Measurements from ENCODE around the gene KCNH5. TPM values are rescaled to one million over a fixed set of nuclear protein-coding genes. Genes with fewer than 3 reads are reported as not detected.

KCNH5 gene
- total and polyA plus RNA-seq, 2 donors (not counting 1 experiment from before 2014, with no cell fraction given), result 0.03 to 0.83 TPM

DNA sequence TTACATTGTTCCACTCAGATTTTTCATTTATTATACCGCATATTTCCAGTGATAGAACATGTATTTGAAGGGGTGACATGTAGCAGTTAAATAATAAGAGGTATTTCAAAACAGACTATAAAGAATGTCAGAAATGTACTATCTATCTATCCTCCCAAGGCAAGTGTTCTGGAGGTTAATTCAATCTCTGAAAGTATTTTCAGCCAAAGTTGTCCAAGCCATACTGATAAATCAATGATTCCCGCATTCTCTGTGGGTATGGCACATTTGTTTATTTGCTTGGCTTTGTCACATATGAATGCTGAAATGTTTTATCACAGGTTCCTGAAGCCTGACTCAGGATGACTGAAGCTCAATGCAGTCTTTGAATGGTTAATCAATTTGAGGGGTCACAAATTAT lies 35.8 kb downstream of the KCNH5 start:
- H3K27me3 ChIP-seq (ENCODE audit: control insufficient read depth, insufficient read depth, low read length), result no peaks in the 10 kb centered on the region
- no peak overlapping the region for H3K9ac ChIP-seq (ENCODE audit: insufficient read depth, low read length)
- H2AFZ ChIP-seq (ENCODE audit: low read length), result no peak overlapping the region
- no peak overlapping the region for H3K4me2 ChIP-seq (ENCODE audit: extremely low read depth, insufficient read depth, low read length)
- no peak for TF ChIP-seq EZH2 (IDR thresholded peaks at IDR 0.05; ENCODE audit: low read length, missing control alignments)
- TF ChIP-seq, protein P1, sequence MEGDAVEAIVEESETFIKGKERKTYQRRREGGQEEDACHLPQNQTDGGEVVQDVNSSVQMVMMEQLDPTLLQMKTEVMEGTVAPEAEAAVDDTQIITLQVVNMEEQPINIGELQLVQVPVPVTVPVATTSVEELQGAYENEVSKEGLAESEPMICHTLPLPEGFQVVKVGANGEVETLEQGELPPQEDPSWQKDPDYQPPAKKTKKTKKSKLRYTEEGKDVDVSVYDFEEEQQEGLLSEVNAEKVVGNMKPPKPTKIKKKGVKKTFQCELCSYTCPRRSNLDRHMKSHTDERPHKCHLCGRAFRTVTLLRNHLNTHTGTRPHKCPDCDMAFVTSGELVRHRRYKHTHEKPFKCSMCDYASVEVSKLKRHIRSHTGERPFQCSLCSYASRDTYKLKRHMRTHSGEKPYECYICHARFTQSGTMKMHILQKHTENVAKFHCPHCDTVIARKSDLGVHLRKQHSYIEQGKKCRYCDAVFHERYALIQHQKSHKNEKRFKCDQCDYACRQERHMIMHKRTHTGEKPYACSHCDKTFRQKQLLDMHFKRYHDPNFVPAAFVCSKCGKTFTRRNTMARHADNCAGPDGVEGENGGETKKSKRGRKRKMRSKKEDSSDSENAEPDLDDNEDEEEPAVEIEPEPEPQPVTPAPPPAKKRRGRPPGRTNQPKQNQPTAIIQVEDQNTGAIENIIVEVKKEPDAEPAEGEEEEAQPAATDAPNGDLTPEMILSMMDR (conservative IDR thresholded peaks at IDR 0.05 in 1 of 2, IDR thresholded peaks at IDR 0.05 in 1 of 2; ENCODE audit: low read depth in 1 of 2, low read length in 2 of 2), result no peak
- no peaks in the 10 kb centered on the region for H3K4me1 ChIP-seq (ENCODE audit: control insufficient read depth, extremely low read depth, insufficient read depth, low read length)
- H3K9me3 ChIP-seq (ENCODE audit: control insufficient read depth, insufficient read depth, low read depth, low read length), result no peaks in the 10 kb centered on the region
- H3K36me3 ChIP-seq (ENCODE audit: control insufficient read depth, insufficient read depth, low read length), result no peaks in the 10 kb centered on the region
- no peak for DNase-seq (ENCODE audit: low read depth in 2 of 2)
- H3K4me3 ChIP-seq (replicated peaks in 1 of 4; ENCODE audit: control extremely low read depth in 1 of 4, insufficient read depth in 1 of 4, low read depth in 3 of 4, low read length in 4 of 4), result no peak overlapping the region
- H4K20me1 ChIP-seq (ENCODE audit: control insufficient read depth, extremely low read depth, insufficient read depth, low read length), result no peaks in the 10 kb centered on the region
- no peaks in the 10 kb centered on the region for H3K79me2 ChIP-seq (ENCODE audit: control insufficient read depth, insufficient read depth, low read length)
- no peak overlapping the region for H3K27ac ChIP-seq (ENCODE audit: insufficient read depth, low read length)

DNA sequence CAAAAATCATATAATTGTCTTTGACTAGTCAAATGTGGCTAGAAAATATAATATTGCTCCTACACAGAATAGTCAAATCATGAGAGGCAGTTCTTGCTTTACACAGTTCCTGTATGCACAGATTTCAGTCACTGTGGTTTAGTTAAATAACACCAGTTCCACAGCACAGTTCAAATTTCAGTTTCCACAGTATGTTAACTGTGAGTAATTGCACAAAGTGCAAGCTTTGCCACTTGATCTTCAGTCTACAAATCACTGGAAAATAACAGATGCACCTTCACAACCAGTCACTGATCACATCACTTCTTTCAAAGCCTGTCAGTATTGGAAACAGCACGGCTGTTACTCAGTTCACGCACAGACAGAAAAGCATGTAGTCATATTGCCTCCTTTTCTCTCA lies 38.7 kb downstream of the KCNH5 start:
- H3K4me2 ChIP-seq (ENCODE audit: extremely low read depth, insufficient read depth, low read length), result no peak overlapping the region
- H3K4me3 ChIP-seq (replicated peaks in 1 of 4; ENCODE audit: control extremely low read depth in 1 of 4, insufficient read depth in 1 of 4, low read depth in 3 of 4, low read length in 4 of 4), result no peak overlapping the region
- H3K27me3 ChIP-seq (ENCODE audit: control insufficient read depth, insufficient read depth, low read length), result no peaks in the 10 kb centered on the region
- no peaks in the 10 kb centered on the region for H3K9me3 ChIP-seq (ENCODE audit: control insufficient read depth, insufficient read depth, low read depth, low read length)
- no peak overlapping the region for H3K27ac ChIP-seq (ENCODE audit: insufficient read depth, low read length)
- no peaks in the 10 kb centered on the region for H3K4me1 ChIP-seq (ENCODE audit: control insufficient read depth, extremely low read depth, insufficient read depth, low read length)
- no peak overlapping the region for H3K9ac ChIP-seq (ENCODE audit: insufficient read depth, low read length)
- no peaks in the 10 kb centered on the region for H4K20me1 ChIP-seq (ENCODE audit: control insufficient read depth, extremely low read depth, insufficient read depth, low read length)
- TF ChIP-seq, protein P1 (conservative IDR thresholded peaks at IDR 0.05 in 1 of 2, IDR thresholded peaks at IDR 0.05 in 1 of 2; ENCODE audit: low read depth in 1 of 2, low read length in 2 of 2), result no peak
- TF ChIP-seq EZH2 (IDR thresholded peaks at IDR 0.05; ENCODE audit: low read length, missing control alignments), result no peak
- no peaks in the 10 kb centered on the region for H3K79me2 ChIP-seq (ENCODE audit: control insufficient read depth, insufficient read depth, low read length)
- no peak overlapping the region for H2AFZ ChIP-seq (ENCODE audit: low read length)
- peak in 1 of 2 donors; percentile 9 for DNase-seq (ENCODE audit: low read depth in 2 of 2)
- no peaks in the 10 kb centered on the region for H3K36me3 ChIP-seq (ENCODE audit: control insufficient read depth, insufficient read depth, low read length)

DNA sequence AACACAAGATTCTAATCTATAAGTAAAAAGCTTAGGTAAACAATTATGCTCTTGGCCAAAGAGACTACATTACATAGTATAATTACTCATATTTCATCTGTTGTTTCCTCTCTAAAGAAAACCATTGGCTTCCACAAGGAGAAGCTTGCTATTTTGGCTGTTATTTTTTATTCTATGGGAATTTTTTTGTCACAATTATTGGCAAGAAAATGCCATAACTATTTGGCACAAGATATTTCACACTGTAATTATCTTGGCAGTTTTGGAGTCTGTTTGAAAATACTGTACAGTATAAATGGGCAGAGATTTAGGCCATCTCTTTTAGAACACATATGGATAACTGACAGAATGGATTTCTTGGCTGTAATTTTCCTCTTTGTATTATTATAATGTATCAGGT lies 51.2 kb downstream of the KCNH5 start:
- TF ChIP-seq EZH2 (IDR thresholded peaks at IDR 0.05; ENCODE audit: low read length, missing control alignments), result no peak
- TF ChIP-seq, protein P1 (conservative IDR thresholded peaks at IDR 0.05 in 1 of 2, IDR thresholded peaks at IDR 0.05 in 1 of 2; ENCODE audit: low read depth in 1 of 2, low read length in 2 of 2), result no peak
- no peak overlapping the region for H3K27ac ChIP-seq (ENCODE audit: insufficient read depth, low read length)
- no peak for DNase-seq (ENCODE audit: low read depth in 2 of 2)
- no peak overlapping the region for H3K4me2 ChIP-seq (ENCODE audit: extremely low read depth, insufficient read depth, low read length)
- no peaks in the 10 kb centered on the region for H3K27me3 ChIP-seq (ENCODE audit: control insufficient read depth, insufficient read depth, low read length)
- no peak overlapping the region for H3K4me3 ChIP-seq (replicated peaks in 1 of 4; ENCODE audit: control extremely low read depth in 1 of 4, insufficient read depth in 1 of 4, low read depth in 3 of 4, low read length in 4 of 4)
- no peak overlapping the region for H2AFZ ChIP-seq (ENCODE audit: low read length)
- H3K36me3 ChIP-seq (ENCODE audit: control insufficient read depth, insufficient read depth, low read length), result no peaks in the 10 kb centered on the region
- H3K9me3 ChIP-seq (ENCODE audit: control insufficient read depth, insufficient read depth, low read depth, low read length), result no peaks in the 10 kb centered on the region
- no peak overlapping the region for H3K9ac ChIP-seq (ENCODE audit: insufficient read depth, low read length)
- no peaks in the 10 kb centered on the region for H3K79me2 ChIP-seq (ENCODE audit: control insufficient read depth, insufficient read depth, low read length)
- no peaks in the 10 kb centered on the region for H4K20me1 ChIP-seq (ENCODE audit: control insufficient read depth, extremely low read depth, insufficient read depth, low read length)
- no peaks in the 10 kb centered on the region for H3K4me1 ChIP-seq (ENCODE audit: control insufficient read depth, extremely low read depth, insufficient read depth, low read length)

Measured in fibroblast of lung (primary cell).